Measurements from ENCODE around the gene KCNK4.
"Not testable (repeated sequence)": the region's sequence is repeated elsewhere in the genome, so short reads cannot be mapped to it uniquely, and the experiment has no call there.

Gene KCNK4

GRCh38 chr11:64313491-64314145 lies 22.5 kb downstream of the KCNK4 start:
- DNase-seq, result no peak

- DNase-seq, result no peak
Observed at GRCh38 chr11:64314146-64314804, 23.2 kb downstream of the KCNK4 start.

GRCh38 chr11:64314805-64315561 lies 23.9 kb downstream of the KCNK4 start:
- no peak for DNase-seq

- not testable (repeated sequence) for DNase-seq
Observed at GRCh38 chr11:64315667-64316526, 24.8 kb downstream of the KCNK4 start.

DNA sequence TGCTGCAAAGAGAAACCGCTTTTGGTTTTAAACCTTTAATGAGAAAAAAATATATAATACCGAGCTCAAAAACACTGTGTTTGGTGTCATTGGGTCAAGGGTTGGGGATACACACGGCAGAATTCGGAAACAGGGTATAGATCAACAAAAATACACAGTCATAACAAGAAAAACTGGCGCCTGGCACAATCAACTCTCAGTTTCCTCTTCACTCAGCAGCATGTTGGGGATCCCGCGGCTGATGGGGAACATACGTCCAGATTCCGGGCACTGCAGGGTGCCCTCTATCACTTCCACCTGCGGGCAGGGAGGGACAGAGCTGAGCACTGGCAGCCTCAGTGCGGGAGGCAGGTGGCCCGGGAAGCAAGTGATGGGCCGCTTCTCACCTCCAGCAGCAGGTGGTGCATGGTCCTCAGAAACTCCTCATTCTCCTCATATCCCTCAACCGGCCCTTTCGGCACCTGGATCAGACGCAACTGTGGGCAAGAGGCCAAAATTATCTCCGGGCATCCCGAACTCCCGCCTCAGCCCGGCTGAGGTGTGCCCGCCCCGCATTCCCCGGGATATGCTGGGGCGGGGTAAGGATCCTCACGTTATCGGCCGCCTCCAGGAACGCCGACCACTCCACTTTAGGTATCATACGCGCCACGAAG lies 25.7 kb downstream of the KCNK4 start:
- DNase-seq, result peak; percentile 34

DNA sequence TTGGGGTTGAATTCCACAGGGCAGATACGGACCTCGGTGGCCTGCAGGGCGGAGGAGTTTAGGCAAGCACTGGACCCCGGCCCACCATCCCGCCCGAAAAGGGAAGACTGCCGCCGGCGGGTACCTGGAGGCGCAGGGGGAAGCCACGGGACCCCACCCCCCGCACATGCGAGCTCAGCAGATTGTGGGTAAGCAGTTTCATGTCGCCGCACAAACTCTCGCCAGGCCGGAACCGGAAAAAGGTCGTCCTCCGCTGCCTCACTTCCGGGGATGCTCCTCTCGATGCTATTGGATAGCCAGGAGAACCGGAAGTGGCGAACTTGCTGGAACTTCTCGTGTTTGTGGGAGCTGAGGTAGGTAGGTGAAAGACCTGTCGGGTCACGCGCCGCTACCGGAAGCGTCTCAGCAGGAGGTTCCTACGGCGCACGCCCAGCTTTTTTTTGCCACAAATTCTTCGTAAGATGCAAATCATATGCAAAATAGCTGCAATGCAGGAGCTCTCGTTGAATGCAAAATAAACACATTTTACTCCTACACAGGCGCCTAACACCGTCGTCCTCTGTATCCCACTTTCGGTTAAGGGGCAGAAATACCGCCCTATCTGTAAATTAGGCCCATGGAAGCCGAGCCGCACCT lies 26.3 kb downstream of the KCNK4 start, which contains the start of gene TRMT112:
TRMT112 (minus strand) TSS at position 235 of the 636 bp plus-strand sequence; CDS start at position 202, 33 bp downstream.
- DNase-seq, result peak; percentile 99

GRCh38 chr11:64317961-64318765 lies 27.1 kb downstream of the KCNK4 start, which contains the start of gene PRDX5:
PRDX5 (plus strand) TSS chr11:64318121; CDS start chr11:64318216, 95 bp downstream.
- peak; percentile 98 for DNase-seq

- no peak for DNase-seq
Observed at GRCh38 chr11:64318766-64319761, 28.0 kb downstream of the KCNK4 start.

DNA sequence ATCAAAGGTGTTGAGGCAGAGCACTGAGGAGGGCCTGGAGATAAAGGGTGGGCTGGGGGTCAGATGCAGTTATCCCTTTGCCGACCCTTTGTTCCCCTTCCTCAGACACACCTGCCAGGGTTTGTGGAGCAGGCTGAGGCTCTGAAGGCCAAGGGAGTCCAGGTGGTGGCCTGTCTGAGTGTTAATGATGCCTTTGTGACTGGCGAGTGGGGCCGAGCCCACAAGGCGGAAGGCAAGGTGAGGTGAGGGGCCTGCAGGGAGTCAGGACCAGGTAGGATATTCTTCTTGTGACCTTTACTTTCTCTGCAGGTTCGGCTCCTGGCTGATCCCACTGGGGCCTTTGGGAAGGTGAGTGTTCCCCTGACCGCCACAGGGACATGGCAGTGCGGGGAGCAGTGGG lies 29.5 kb downstream of the KCNK4 start:
- DNase-seq, result no peak

DNA sequence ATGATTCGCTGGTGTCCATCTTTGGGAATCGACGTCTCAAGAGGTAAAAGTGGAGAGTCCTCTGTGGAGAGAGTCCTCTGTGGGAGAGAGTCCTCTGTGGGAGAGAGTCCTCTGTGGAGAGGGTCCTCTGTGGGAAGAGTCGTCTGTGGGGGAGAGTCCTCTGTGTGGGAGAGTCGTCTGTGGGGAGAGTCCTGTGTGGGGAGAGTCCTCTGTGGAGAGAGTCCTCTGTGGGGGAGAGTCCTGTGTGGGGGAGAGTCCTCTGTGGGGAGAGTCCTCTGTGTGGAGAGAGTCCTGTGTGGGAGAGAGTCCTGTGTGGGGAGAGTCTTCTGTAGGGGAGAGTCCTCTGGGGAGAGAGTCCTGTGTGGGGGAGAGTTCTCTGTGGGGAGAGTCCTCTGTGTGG lies 29.9 kb downstream of the KCNK4 start:
- DNase-seq, result no peak

- no peak for DNase-seq
Observed at GRCh38 chr11:64321533-64321932, 30.4 kb downstream of the KCNK4 start.

DNA sequence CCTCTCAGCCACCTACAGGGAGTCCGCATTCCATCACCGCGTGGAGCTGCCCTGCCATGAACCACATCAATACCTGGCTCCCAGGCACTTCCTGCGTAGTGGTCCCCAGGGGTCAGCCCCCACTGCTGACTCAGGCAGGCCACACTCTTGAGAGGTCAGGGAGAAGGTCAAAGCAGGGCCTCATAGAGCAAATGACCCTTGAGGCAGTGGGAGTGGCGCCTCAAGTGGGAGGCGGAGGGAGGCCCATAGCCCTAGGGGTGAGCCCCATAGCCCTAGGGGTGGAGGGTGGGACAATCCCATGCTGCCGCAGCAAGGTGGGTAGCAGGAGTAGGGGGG lies 31.8 kb downstream of the KCNK4 start:
- DNase-seq, result no peak

DNA sequence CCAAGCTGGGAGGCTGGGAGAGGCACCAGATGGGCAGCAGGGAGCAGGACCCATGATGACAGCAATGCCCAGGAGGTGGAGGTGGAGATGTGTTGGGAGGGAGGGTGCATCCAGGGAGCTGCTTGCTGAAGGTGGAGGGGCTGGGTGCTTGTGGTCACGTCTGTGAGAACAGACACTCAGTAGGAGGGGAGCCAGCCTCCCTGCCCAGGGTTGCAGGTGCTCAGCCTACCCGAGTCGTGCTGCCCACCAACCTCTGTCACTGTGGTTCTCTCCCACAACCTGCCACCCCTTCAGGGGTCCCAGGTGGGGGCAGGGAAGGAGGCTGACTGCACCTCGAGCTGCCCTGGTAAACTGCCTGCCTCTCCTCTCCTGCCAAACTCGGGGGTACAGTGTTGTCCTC lies 32.3 kb downstream of the KCNK4 start:
- DNase-seq, result no peak

DNA sequence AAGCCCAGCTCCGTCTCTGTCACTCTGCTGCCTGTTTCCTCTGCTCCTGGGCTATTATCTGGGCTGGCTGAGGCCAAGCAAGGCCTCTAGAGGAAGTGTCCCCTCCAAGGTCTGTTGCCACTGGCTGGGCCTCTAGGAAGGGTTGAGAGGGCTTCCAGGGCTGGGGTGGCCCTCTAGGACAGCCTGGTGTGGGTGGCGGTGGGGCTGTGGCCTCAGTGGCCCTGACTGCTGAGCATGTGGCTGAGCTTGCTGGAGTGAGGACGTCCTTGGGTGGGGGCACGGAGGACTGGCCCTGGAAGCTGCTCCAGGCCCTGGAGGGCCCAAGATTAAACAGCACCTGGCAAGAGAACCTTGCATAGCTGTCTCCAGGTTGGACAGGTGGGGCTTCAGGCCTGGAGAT lies 32.9 kb downstream of the KCNK4 start:
- not testable (repeated sequence) for DNase-seq

DNA sequence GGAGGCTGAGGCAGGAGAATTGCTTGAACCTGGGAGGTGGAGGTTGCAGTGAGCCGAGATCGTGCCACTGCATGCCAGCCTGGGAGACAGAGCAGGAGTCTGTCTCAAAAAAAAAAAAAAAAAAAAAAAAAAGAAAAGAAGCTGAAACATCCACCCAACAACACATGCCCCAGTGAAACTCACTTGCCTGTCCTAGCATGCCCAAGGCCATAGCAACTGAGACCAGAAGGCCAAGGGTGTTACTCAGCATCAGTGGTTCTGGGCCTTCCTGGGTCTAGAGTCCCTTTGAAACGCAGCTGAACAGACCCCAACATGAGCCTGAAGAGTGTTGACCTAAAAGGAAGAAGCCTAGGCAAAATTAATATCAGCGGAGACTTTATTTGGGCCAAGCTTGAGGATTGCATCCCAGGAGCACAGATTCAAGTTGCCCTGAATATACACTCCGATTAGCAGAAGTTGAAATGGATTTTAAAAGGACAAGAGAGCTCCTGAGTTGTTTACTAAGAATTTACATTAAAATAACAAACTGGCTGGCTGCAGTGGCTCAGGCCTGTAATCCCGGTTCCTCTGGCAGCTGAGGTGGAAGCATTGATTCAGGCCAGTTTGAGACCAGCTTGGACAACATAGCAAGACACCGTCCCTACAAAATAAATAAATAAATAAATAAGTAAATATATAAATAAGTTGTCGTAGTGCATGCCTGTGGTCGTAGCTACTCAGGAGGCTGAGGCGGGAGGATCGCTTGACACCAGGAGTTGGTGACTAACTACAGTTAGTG lies 33.8 kb downstream of the KCNK4 start:
- DNase-seq, result no peak

DNA sequence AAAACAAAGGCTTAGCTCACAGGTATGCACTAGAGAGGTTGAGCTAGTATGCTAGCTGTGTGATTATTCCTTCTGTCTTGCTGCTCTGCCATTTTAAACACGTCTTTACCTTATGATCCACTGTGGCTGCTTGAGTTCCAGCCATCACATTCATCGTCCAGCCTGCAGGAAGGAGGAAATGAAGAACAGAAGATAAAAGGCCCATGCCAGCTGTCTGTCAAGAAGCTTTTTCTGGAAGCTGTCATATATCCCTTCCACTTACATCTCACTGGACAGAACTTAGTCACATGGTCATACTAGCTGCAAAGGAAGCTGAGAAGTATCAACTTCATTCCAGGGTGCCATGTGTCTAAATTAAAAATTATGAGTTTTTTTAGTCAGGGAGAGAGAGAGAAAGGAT lies 36.3 kb downstream of the KCNK4 start:
- DNase-seq, result no peak

DNA sequence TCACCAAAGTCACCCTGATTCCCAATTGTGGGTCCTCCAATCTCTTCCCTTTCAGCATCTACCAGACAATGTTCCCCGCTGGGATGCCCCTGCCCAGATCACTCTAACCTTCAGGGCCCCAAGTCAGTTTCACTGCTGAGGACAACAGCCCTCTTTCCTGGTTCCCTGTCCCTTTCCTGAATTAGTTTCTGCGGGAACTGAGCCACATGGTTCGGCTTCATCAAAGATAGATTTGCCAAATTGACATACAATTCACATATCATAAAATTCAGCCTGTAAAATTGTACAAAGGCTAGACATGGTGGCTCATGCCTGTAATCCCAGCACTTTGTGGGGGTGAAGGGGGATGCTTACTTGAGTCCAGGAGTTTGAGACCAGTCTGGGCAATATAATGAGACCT lies 36.9 kb downstream of the KCNK4 start:
- DNase-seq, result no peak

DNA sequence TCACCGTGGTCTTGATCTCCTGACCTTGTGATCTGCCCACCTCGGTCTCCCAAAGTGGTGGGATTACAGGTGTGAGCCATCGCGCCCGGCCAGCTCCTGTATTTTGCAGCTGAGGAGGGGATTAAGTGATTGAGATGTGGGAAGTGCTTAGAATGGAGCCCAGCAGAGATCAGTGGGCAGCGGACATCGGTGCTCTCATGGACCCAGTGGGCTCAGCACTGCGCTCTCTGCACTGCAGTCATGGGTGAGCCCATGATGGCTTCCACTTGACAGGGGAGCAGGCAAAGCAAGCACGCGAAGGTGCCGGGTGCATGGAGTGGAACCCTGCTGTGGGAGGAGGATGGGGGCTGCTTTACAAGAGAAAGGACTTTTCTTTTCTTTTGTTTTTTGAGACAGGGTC lies 39.8 kb downstream of the KCNK4 start:
- DNase-seq, result no peak
